Stimulated activated naive B cell treated with anti-CD40 and anti-IgM and Interleukin-4, amounts not matched to agents 10 μg/mL and 1 μg/mL and 100 μg/mL, for 72 hours (primary cell): ENCODE data around the gene SLC9B1.
"Not testable (repeated sequence)": the region's sequence is repeated elsewhere in the genome, so short reads cannot be mapped to it uniquely, and the experiment has no call there.

Experiments used
- ATAC-seq, 2 donors: fragments of 150-1000 bp; cut with Tn5 transposase; replicated peaks; 2 replicates each; pipeline ENCODE4 v1.10.0; 2021; ENCODE audit warnings: moderate library complexity in 1 of 2
- DNase-seq: peaks from one replicate; pipeline ENCODE4 v3.0.0; 2021
- H3K27ac Mint-ChIP-seq: one replicate; pipeline ENCODE4 v1.8.0; 2022; ENCODE audit warnings: mild to moderate bottlenecking, mixed read lengths
- H3K27me3 Mint-ChIP-seq, 2 donors: one replicate each; pipeline ENCODE4 v1.8.0; 2022; ENCODE audit warnings: mixed read lengths in 2 of 2
- H3K36me3 Mint-ChIP-seq, 2 donors: one replicate each; pipeline ENCODE4 v1.8.0; 2022; ENCODE audit warnings: mixed read lengths in 2 of 2, mild to moderate bottlenecking in 1 of 2
- H3K4me1 Mint-ChIP-seq, 2 donors: one replicate each; pipeline ENCODE4 v1.8.0; 2022; ENCODE audit warnings: mixed read lengths in 2 of 2, mild to moderate bottlenecking in 1 of 2
- H3K4me3 Mint-ChIP-seq, 2 donors: one replicate each; pipeline ENCODE4 v1.8.0; 2022; ENCODE audit warnings: mild to moderate bottlenecking in 2 of 2, mixed read lengths in 2 of 2, moderate library complexity in 1 of 2
- H3K9me3 Mint-ChIP-seq, 2 donors: one replicate each; pipeline ENCODE4 v1.8.0; 2022; ENCODE audit warnings: mixed read lengths in 2 of 2, mild to moderate bottlenecking in 1 of 2

SLC9B1 gene

DNA sequence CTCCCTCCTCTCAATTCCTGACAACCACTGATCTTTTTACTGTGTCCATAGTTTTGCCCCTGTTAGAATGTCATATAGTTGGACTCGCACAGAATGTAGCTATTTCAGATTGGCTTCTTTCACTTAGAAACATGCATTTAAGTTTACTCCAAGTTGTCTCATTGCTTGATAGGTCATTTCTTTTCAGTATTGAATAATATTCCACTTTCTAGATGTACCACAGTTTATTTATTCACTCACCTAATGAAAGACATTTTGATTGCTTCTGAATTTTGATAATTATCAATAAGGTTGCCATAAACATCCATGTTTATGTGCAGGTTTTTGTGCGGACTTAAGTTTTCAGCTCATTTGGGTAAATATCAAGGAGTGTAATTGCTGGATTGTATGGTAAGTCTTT, 38.5 kb downstream of the SLC9B1 start:
- DNase-seq (no peak), ATAC-seq (no peak)
- Mint-ChIP-seq H3K27ac (no peak overlapping the region), H3K9me3 (peaks cover 2 to 10% of the 10 kb centered on the region in 2 donors), H3K36me3 (peaks cover 6 to 7% of the 10 kb centered on the region in 2 donors), H3K27me3 (no peaks in the 10 kb centered on the region), H3K4me3 (no peak overlapping the region), H3K4me1 (no peaks in the 10 kb centered on the region)

GRCh38 chr4:102961813-102962212, 57.7 kb downstream of the SLC9B1 start:
- H3K9me3 Mint-ChIP-seq, H3K27me3 Mint-ChIP-seq, DNase-seq, ATAC-seq, H3K27ac Mint-ChIP-seq, H3K4me3 Mint-ChIP-seq, H3K4me1 Mint-ChIP-seq: not testable (repeated sequence)
- H3K36me3 Mint-ChIP-seq = peaks cover 2 to 20% of the 10 kb centered on the region in 2 donors

GRCh38 chr4:102959496-102959895, 60.0 kb downstream of the SLC9B1 start:
- Mint-ChIP-seq H3K4me3 (no peak overlapping the region), H3K27ac (no peak overlapping the region), H3K27me3 (no peaks in the 10 kb centered on the region), H3K9me3 (peaks cover 11 to 12% of the 10 kb centered on the region in 2 donors), H3K4me1 (no peaks in the 10 kb centered on the region), H3K36me3 (peaks cover 15 to 21% of the 10 kb centered on the region in 2 donors)
- ATAC-seq (no peak), DNase-seq (no peak)

DNA sequence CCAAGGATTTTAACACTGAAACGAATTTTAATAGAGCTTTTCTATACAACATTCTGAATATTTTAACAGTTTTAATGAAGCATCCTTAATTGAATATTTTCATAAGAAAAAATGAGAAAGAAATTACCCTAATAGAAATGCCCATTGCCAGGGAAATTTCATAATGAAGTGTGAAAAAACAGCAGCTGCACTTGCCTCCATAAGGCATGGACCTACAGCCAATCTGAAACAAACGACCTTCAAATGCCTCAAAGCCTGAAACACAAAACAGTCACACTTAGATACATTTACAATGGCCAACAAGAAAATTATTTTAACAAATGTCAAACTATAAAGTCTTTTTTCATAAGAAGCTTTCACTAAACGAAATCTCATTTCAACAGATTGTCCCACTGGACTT, 74.4 kb downstream of the SLC9B1 start:
- no peaks in the 10 kb centered on the region for H3K4me1 Mint-ChIP-seq
- no peak for DNase-seq
- peaks cover 8 to 9% of the 10 kb centered on the region in 2 donors for H3K9me3 Mint-ChIP-seq
- no peak overlapping the region for H3K4me3 Mint-ChIP-seq
- H3K27me3 Mint-ChIP-seq = no peaks in the 10 kb centered on the region
- no peak overlapping the region for H3K27ac Mint-ChIP-seq
- no peak for ATAC-seq
- peaks cover 8 to 18% of the 10 kb centered on the region in 2 donors for H3K36me3 Mint-ChIP-seq

- H3K4me3 Mint-ChIP-seq = not testable (repeated sequence)
These were observed 81.4 kb downstream of the SLC9B1 start for GRCh38 chr4:102938063-102938462.

GRCh38 chr4:102935716-102936115, 83.8 kb downstream of the SLC9B1 start:
- no peak for ATAC-seq
- H3K36me3 Mint-ChIP-seq = peaks cover 1 to 2% of the 10 kb centered on the region in 2 donors
- no peak overlapping the region for H3K27ac Mint-ChIP-seq
- H3K4me1 Mint-ChIP-seq = no peaks in the 10 kb centered on the region
- no peak overlapping the region for H3K4me3 Mint-ChIP-seq
- no peak for DNase-seq
- no peaks in the 10 kb centered on the region for H3K9me3 Mint-ChIP-seq
- H3K27me3 Mint-ChIP-seq = no peaks in the 10 kb centered on the region

More at GRCh38 chr4:102938063-102938462, 81.4 kb downstream of the SLC9B1 start:
- not testable (repeated sequence) for ATAC-seq, H3K4me1 Mint-ChIP-seq, H3K27ac Mint-ChIP-seq, DNase-seq, H3K9me3 Mint-ChIP-seq, H3K27me3 Mint-ChIP-seq
- H3K36me3 Mint-ChIP-seq = peaks cover 9 to 18% of the 10 kb centered on the region in 2 donors

DNA sequence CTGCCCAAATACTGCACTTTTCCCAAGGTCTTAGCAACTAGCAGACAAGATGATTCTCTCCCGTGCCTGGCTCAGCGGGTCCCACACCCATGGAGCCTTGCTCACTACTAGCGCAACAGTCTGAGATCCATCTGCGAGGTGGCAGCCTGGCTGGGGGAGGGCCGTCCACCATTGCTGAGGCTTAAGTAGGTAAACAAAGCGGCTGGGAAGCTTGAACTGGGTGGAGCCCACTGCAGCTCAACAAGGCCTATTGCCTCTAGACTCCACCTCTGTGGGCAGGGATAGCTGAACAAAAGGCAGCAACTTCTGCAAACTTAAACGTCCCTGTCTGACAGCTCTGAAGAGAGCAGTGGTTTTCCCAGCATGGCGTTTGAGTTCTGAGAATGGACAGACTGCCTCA, 99.8 kb downstream of the SLC9B1 start:
- not testable (repeated sequence) for H3K27ac Mint-ChIP-seq, H3K4me1 Mint-ChIP-seq, ATAC-seq, DNase-seq, H3K4me3 Mint-ChIP-seq, H3K27me3 Mint-ChIP-seq
- peaks cover 22 to 39% of the 10 kb centered on the region in 2 donors for H3K36me3 Mint-ChIP-seq
- peaks cover 24 to 26% of the 10 kb centered on the region in 2 donors for H3K9me3 Mint-ChIP-seq

GRCh38 chr4:102918859-102919258, 100.6 kb downstream of the SLC9B1 start:
- no peak for DNase-seq
- Mint-ChIP-seq H3K4me1 (no peaks in the 10 kb centered on the region), H3K27ac (no peak overlapping the region), H3K9me3 (peaks cover 27 to 31% of the 10 kb centered on the region in 2 donors), H3K36me3 (peaks cover 26 to 43% of the 10 kb centered on the region in 2 donors), H3K27me3 (no peaks in the 10 kb centered on the region), H3K4me3 (no peak overlapping the region)
- no peak for ATAC-seq

DNA sequence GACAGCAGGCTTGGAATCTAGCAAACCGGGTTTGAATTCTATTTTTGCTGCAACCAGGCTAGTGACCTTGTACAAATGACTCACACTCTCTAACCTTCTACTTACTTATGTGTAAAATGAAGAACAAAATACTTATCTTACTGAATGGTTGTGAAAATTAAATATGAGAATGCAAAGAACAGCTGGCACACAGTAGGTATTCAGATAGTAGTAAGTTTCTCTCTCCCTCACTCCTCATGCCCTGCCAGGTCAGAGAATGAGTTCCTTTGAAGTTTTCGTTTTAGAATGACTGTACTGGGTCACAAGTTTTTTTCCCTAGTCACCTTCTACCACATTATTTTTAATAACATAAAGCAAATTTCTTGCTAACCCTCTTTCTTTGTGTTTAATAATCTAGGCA, 117.7 kb downstream of the SLC9B1 start:
- no peak overlapping the region for H3K27ac Mint-ChIP-seq
- H3K36me3 Mint-ChIP-seq = no peaks in the 10 kb centered on the region
- no peak overlapping the region for H3K4me3 Mint-ChIP-seq
- DNase-seq = no peak
- H3K4me1 Mint-ChIP-seq = no peaks in the 10 kb centered on the region
- ATAC-seq = no peak
- H3K9me3 Mint-ChIP-seq = no peaks in the 10 kb centered on the region
- no peaks in the 10 kb centered on the region for H3K27me3 Mint-ChIP-seq

GRCh38 chr4:102897610-102898009, 121.9 kb downstream of the SLC9B1 start:
- H3K36me3 Mint-ChIP-seq, ATAC-seq, H3K27ac Mint-ChIP-seq, H3K27me3 Mint-ChIP-seq, H3K4me3 Mint-ChIP-seq, H3K9me3 Mint-ChIP-seq, DNase-seq, H3K4me1 Mint-ChIP-seq: not testable (repeated sequence)

GRCh38 chr4:102896547-102896946, 123.0 kb downstream of the SLC9B1 start:
- not testable (repeated sequence) for H3K27ac Mint-ChIP-seq, H3K4me1 Mint-ChIP-seq, ATAC-seq, H3K36me3 Mint-ChIP-seq, H3K9me3 Mint-ChIP-seq, H3K4me3 Mint-ChIP-seq, DNase-seq, H3K27me3 Mint-ChIP-seq

DNA sequence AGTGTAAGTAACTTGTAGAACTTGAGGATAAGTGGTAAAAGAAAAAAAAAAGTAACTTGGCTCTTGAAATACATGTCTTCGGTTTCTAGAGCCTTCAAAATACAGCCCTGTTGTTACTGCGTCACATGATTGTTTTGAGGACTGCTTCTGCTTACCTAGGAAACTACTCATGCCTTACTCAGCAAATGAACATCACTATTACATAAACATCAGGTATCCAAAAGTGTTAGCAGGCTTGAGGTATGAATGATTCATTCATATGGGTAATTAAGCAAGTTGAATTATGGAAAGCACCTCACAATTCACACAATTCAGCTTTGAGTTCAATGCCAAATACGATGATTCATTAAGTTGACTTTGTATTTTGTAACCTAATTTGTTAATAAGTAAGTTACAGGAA, 129.6 kb downstream of the SLC9B1 start:
- not testable (repeated sequence) for ATAC-seq, H3K27ac Mint-ChIP-seq, H3K9me3 Mint-ChIP-seq, H3K36me3 Mint-ChIP-seq, H3K4me3 Mint-ChIP-seq, H3K27me3 Mint-ChIP-seq, DNase-seq, H3K4me1 Mint-ChIP-seq

GRCh38 chr4:102888570-102888969, 130.9 kb downstream of the SLC9B1 start:
- H3K4me1 Mint-ChIP-seq, H3K4me3 Mint-ChIP-seq, ATAC-seq, H3K27me3 Mint-ChIP-seq, DNase-seq, H3K27ac Mint-ChIP-seq, H3K9me3 Mint-ChIP-seq, H3K36me3 Mint-ChIP-seq: not testable (repeated sequence)

GRCh38 chr4:102883278-102883677, 136.2 kb downstream of the SLC9B1 start:
- H3K9me3 Mint-ChIP-seq = peaks cover 0 to 3% of the 10 kb centered on the region in 2 donors
- no peak overlapping the region for H3K27ac Mint-ChIP-seq
- ATAC-seq = no peak
- H3K27me3 Mint-ChIP-seq = no peaks in the 10 kb centered on the region
- no peak overlapping the region for H3K4me3 Mint-ChIP-seq
- DNase-seq = no peak
- peaks cover 0 to 1% of the 10 kb centered on the region in 2 donors for H3K4me1 Mint-ChIP-seq
- H3K36me3 Mint-ChIP-seq = peaks cover 9 to 22% of the 10 kb centered on the region in 2 donors

DNA sequence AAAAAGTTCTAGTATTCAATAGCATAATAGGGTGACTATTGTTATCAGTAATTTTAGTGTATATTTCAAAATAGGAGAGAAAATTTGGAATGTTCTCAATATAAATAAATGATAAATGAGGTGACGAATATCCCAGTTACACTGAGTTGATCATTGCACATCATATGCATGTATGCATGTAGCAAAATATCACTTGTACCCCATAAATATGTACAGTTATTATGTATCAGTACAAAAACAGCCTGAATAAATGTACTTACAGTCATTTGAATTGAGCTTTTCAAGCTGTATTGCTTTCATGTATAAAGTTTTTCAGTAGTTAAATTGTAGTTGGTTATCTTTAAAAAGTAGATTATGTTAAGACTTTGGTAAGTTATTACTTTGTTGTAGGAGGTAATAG, 138.2 kb downstream of the SLC9B1 start:
- Mint-ChIP-seq H3K27me3 (no peaks in the 10 kb centered on the region), H3K36me3 (peaks cover 18 to 37% of the 10 kb centered on the region in 2 donors), H3K4me3 (no peak overlapping the region), H3K27ac (no peak overlapping the region), H3K9me3 (peaks cover 1 to 3% of the 10 kb centered on the region in 2 donors), H3K4me1 (peaks cover 0 to 1% of the 10 kb centered on the region in 2 donors)
- no peak for ATAC-seq
- DNase-seq = no peak

GRCh38 chr4:102878901-102879300, 140.6 kb downstream of the SLC9B1 start:
- H3K9me3 Mint-ChIP-seq = peaks cover 1 to 3% of the 10 kb centered on the region in 2 donors
- ATAC-seq = no peak
- no peak overlapping the region for H3K4me3 Mint-ChIP-seq
- no peaks in the 10 kb centered on the region for H3K27me3 Mint-ChIP-seq
- H3K4me1 Mint-ChIP-seq = peaks cover 3 to 4% of the 10 kb centered on the region in 2 donors
- no peak for DNase-seq
- H3K27ac Mint-ChIP-seq = no peak overlapping the region
- H3K36me3 Mint-ChIP-seq = peaks cover 36 to 54% of the 10 kb centered on the region in 2 donors
